HL-60 (cell line): Measurements from ENCODE around the gene LSM10.

Source experiments
- DNase-seq, 2 experiments: peaks; one replicate each; pipeline ENCODE4 v3.0.0-alpha.2; 2010 to 2020; ENCODE audit warnings: low read depth in 1 of 2, low spot score in 1 of 2
- H3K27ac ChIP-seq: fragments of 250-450 bp; sonication (Bioruptor Pico); replicated peaks from 2 replicates; pipeline ENCODE4 v1.5.1; 2020; ENCODE audit warnings: mild to moderate bottlenecking, moderate library complexity
- H3K27me3 ChIP-seq: fragments of 250-450 bp; sonication (Bioruptor Pico); 2 replicates; pipeline ENCODE4 v1.5.1; 2021; ENCODE audit warnings: mild to moderate bottlenecking, moderate library complexity; ENCODE audit not compliant: insufficient read depth, poor library complexity, severe bottlenecking
- H3K4me3 ChIP-seq: replicated peaks from 2 replicates; pipeline ENCODE4 v1.5.1; 2011; ENCODE audit warnings: mild to moderate bottlenecking, control low read depth, low read length; ENCODE audit not compliant: insufficient read depth
- CTCF ChIP-seq: IDR thresholded peaks from one replicate; pipeline ENCODE4 v1.5.1; 2011; ENCODE audit warnings: low read length, control low read depth, inconsistent platforms; ENCODE audit not compliant: insufficient read depth
- GABPA ChIP-seq: IDR thresholded peaks from 2 replicates; pipeline ENCODE4 v1.6.1; 2012; ENCODE audit warnings: low read depth
- POLR2AphosphoS5 ChIP-seq: IDR thresholded peaks from 2 replicates; pipeline ENCODE4 v1.6.1; 2012; ENCODE audit warnings: low read depth
- REST ChIP-seq: IDR thresholded peaks from 2 replicates; pipeline ENCODE4 v1.6.1; 2012; ENCODE audit warnings: low read depth; ENCODE audit not compliant: insufficient replicate concordance
- SPI1 ChIP-seq: IDR thresholded peaks from 2 replicates; pipeline ENCODE4 v1.6.1; 2012; ENCODE audit warnings: low read depth, mild to moderate bottlenecking, borderline replicate concordance

The LSM10 gene

GRCh38 chr1:36369061-36369861 is 28.4 kb downstream of the LSM10 start:
- Histone ChIP-seq H3K4me3 (no peak overlapping the region), H3K27me3 (no peaks in the 10 kb centered on the region), H3K27ac (no peak overlapping the region)
- TF ChIP-seq SPI1 (no peak), POLR2AphosphoS5 (no peak), CTCF (peak; percentile 82), REST (no peak), GABPA (no peak)
- DNase-seq, result peak in 1 of 2 experiments; percentile 74

DNA sequence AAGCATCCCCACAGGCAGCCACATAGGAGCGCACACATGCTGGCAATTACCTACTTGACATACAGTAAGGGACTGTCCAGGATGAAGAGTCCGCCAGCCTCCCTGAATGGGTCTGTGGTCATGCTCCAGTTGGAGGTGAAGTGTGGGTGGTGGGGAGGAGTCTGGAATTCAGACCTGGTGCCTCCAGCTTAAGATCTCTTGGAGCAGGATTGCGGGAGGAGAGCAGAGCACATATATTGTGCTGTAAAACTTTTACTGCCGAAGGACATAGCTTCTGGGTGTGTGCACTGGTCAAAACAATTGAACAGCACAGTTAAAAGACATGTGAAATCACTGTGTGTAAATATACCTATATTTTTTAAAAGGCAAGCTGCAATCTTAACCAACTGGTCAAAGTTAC is 29.9 kb downstream of the LSM10 start:
- no peak overlapping the region for H3K27ac ChIP-seq
- DNase-seq, result no peak
- TF ChIP-seq REST, result no peak
- TF ChIP-seq GABPA, result no peak
- no peak for TF ChIP-seq CTCF
- TF ChIP-seq SPI1, result no peak
- no peak overlapping the region for H3K4me3 ChIP-seq
- H3K27me3 ChIP-seq, result no peaks in the 10 kb centered on the region

GRCh38 chr1:36367066-36367465 is 30.6 kb downstream of the LSM10 start:
- Histone ChIP-seq H3K4me3 (no peak overlapping the region), H3K27ac (no peak overlapping the region), H3K27me3 (no peaks in the 10 kb centered on the region)
- TF ChIP-seq CTCF, result no peak
- TF ChIP-seq REST, result no peak
- no peak for TF ChIP-seq GABPA
- no peak for TF ChIP-seq SPI1
- no peak for TF ChIP-seq POLR2AphosphoS5
- DNase-seq, result no peak
